ENCODE results near the gene WIPF3. TPM values are rescaled to one million over a fixed set of nuclear protein-coding genes. Genes with fewer than 3 reads are reported as not detected.

Gene WIPF3
- total RNA-seq, 1 donor from 2014 or later: 11.2 TPM

DNA sequence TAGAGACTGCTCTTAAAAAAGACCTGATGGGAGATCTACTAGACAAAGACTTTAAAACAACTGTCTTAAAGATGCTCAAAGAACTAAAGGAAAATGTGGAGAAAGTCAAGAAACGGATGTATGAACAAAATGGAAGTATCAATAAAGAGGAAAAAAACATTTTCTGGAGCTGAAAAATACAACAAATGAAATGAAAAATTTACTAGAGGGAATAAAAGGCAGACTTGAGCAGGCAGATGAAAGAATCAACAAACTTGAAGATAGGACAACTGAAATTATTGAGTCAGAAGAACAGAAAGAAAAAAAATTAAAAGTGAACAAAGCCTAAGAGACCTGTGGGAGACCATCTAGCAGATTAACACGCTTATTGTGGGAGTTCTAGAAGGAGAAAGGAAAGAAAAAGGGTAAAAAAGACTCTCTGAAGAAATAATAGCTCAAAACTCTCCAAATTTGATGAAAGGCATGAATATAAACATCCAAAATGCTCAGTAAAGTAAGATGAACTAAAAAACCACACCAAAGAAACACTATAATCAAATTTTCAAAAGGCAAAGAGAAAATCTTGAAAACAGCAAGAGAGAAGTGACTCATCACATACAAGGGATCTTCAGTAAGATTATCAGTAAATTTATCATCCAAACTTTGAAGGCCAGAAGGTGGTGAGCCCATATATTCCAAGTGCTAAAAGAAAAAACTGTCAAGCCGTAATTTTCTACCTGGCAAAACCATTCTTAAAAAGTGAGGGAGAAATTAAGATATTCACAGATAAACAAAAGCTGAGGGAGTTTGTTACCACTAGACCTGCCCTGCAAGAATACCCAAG lies 100.1 kb downstream of the WIPF3 start:
- no peak for DNase-seq (ENCODE audit: low spot score)

DNA sequence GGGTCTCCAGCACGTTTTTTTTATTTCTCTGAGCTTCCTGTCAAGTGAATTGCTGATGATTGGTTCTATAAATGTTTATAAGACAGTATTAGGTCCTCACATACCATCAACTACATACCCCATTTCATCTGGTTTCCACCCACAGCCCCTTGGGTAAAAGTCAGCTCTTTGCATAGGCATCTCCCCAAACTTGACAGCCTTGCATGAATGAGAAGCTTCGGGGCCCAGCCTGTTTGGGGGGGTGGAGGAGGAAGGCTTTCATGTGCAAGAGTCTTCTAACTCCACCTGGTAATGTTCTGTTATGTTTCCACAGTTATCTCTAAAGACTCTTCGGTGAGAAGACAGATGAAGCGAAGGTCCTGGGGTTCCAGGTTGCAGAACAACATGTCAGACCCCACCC lies 107.9 kb downstream of the WIPF3 start:
- no peak for DNase-seq (ENCODE audit: low spot score)

DNA sequence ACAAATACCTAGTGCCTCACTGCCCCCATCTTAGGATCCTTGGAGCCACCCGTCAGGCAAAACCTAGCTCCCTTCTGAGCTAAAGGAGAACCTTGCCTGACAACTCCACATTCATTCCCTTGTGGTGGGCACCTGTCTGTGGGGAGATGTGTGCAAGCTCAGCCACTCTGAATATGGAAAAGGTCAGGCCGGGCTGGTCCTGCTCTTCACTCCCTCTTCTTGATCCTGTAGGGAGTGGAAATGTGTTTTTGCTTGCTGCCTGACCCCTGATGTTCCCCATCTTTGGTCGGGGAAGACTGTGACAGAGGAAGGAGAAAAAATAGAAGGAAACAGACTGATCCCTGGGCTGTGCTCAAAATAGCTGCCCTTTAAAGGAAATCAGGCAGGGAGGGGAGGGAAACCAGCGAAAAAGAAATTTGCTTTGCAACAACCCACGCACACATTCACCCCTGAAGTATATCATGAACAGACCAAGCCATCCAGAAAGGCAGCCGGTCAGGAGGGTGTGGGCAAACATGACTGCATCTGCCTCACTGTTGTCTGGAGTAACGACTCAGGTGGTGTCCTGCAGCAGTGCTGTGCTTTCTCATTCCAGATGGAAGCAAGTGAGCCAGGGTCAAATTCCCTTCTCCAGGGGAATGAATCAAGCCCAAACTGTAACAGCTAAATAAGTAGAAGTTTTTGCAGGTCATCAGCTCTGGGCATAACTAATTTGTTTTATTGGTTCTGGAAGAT lies 109.3 kb downstream of the WIPF3 start:
- no peak for DNase-seq (ENCODE audit: low spot score)

DNA sequence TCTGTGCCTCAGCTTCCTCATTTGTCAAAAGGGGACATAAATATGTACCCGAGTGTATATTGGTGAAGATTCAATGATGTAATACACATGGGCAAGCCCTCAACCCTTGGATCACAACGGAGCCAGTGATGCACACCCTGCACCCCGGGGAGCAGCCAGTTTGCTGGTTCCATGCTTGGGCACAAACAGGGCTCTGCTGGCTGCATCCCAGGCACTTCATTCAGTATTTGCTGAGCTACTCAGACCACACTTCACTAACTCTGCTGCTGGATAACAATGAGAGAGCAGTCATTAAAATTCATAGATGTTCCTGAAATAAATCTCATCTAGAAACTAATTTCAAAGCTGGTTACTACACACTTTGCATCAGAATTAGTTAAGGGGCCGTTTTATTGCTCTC lies 111.3 kb downstream of the WIPF3 start:
- DNase-seq (ENCODE audit: low spot score): no peak

DNA sequence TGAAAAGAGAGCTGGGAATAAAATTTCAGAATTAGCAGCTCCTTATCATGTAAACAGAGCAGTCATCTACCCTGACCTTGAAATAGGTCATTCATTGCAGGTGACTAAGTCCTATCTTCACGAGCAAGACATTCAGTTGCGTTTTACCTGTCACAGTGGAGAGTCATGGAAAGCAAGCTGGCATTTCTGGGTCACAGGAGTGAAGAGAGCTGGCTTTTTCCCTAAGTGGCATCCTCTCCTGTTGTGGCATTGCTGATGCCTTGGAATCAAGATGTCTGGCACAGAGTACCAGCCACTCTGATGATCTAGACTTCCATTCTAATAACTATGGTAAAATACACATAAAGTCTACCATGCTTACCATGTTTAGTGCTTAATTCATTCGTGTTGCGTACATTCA lies 112.5 kb downstream of the WIPF3 start:
- no peak for DNase-seq (ENCODE audit: low spot score)

DNA sequence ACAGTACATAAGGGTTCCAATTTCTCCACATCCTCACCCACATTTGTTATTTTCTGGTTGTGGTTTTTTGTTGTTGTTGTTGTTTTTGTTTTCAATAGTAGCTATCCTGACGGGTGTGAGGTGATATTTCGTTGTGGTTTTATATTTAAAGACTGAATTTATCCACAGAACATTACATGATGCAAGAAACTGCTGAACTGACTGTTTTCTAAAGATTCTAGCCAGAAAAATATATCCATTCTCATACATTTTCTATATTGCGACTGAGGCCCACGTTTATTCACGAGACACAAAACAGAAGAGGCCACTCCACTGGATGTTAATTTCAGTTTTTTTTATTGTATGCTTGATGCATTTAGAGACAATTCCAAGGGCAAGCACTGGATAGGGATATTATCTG lies 113.5 kb downstream of the WIPF3 start:
- DNase-seq (ENCODE audit: low spot score): no peak

DNA sequence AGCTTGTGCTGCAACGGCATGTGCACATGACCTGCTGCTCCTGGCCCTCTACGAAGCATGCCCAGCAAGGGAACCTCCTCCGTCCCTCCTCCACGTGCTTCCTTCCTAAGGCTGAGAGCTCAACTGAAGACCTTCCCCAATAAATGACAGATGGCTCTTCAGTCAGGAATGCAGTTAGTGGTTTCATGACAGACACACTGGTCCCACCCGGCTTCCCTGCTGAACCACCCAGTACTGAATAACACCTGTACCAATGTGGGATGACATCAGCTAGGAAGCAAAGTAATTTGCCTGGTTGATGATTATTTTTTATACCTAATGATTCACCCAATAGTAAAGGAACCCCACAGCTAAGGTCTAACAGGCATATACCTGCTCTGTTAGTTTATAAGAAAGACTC lies 114.2 kb downstream of the WIPF3 start:
- DNase-seq (ENCODE audit: low spot score): no peak

DNA sequence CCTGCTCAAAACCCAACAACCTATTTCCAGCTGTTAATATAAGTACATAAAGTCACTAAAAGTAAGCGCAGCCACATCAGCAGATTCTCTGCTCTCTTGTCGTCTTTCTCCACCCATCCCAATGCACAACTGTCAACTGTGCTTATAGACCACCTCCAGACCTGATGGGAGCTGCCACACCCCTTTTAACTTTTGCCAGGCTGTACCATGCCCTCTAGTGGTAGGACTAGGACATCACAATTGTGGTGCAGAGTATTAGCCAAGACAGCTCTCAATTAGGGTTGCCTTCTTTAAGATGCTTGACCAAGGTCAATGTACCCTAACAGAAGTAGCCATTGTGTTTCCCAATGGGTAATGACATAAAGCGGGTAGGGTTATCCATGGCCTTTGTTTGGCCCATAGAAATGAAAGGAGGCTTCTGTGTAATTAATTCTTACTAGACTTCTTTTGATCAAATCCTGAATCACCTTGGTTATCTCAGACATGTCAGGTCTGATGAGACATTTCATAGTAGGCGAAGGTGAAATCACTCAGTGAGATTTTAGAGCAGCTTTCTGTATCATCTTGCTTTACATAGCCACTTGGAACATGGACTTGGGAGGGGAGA lies 115.2 kb downstream of the WIPF3 start:
- DNase-seq (ENCODE audit: low spot score): peak; percentile 33

DNA sequence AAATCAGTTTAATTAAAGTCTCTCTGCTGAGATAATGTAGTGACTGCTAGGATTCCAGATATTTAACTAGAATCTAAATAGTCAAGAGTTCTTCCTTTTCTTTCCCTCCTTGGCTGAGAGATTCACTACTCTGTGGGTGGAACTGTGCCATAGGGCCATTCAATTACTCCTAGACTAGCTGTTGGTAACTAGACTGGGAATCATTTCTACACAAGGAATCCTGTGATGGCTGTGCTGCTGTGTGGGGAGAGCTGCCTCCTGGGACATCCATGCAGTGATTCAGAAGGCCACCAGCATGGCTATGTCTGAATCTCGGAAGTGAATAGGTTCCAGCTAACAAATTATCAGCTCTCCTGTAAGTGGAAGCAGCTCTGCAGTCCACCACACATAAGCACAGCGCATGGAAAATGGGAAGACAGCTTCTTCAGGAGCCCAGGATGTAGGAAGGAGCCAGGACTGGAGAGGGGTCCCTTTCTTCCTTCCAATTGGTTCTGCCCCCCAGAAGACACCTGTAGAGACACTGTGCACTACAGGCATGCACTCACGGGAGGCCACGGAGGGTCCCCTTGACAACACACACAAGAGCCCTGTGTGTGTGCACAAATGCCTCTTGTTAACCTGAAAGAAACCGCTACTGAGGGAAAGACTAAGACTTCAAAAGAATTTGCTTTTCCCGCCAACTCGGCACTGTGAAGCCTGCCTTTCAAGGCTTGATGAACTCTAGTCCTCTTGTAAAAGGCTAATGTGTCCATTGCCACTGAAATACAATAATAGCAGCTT lies 116.8 kb downstream of the WIPF3 start:
- no peak for DNase-seq (ENCODE audit: low spot score)

DNA sequence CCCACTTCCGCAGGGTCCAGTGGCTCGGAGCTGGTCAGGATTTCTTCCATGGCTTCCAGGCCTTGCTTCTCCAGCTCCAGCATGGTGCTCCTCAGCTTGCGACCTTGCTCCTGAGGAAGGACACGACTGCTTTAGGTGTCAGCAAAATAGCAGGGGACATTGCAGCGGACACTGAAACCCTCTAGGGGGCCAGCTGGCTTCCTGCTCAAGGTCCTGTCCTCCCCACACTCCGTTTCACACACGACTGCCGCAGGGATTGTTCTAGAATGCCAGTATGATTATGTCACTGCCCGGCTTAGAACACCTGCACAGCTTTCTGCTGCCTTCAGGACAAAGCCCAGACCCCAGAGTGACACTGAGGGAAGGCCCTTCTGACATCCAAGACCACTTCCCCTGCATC lies 117.7 kb downstream of the WIPF3 start:
- no peak for DNase-seq (ENCODE audit: low spot score)

DNA sequence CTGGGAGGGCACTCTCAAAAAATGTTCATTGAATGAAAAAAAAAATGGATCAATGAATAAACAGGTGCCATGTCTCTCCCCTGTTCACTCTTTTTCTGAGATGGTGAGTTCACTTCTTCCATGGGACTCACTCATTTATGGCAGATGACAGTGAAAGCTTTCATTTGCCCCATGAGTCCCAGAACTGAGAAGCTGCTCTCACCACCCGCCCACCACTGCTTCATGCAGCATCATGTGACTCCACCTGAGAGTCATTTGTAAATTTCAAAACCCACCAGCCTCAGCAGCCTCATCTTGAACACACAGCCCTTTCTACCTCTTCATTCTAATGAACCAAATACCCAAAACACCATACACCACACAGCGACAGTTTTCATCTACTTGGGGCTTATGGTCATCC lies 118.4 kb downstream of the WIPF3 start:
- no peak for DNase-seq (ENCODE audit: low spot score)

DNA sequence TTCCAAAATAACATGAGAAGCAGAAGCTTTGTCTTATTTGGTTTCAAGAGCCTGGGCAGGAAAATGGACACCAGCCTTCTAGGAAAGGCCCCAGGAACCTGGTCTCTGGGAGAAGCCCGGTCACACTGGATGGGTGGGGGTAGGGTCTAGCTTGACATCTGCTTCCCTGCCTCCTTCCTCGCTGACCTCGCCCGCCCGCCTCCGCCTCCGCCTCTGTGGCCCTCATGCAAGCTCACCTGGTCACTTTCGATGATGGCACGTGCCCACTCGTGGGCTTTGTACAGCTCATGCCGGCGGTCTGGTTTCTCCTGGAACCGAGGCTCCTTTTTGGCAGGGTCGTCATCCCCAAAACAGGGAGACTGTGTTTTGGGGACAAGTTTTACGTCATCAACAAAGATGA lies 119.9 kb downstream of the WIPF3 start:
- DNase-seq (ENCODE audit: low spot score): no peak

DNA sequence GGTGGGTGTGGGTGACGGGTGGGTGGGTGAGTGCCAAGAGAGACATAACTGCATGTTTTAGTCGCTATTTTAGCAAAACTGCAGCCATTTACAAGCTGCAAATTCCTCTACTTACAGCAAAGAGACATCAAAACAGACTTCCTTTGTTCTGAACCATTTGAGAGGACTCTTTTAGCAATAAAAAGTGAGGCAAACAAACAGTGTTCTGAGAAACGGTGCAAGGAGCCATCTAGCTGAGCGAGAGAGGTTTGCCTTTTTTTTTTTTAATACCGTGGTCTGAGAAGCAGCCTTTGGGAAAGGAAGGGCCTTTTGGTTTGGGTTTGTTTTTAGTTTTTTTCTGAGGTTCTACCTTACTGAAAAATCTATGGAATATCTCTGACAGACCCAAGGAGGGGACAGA lies 120.4 kb downstream of the WIPF3 start:
- DNase-seq (ENCODE audit: low spot score): no peak

DNA sequence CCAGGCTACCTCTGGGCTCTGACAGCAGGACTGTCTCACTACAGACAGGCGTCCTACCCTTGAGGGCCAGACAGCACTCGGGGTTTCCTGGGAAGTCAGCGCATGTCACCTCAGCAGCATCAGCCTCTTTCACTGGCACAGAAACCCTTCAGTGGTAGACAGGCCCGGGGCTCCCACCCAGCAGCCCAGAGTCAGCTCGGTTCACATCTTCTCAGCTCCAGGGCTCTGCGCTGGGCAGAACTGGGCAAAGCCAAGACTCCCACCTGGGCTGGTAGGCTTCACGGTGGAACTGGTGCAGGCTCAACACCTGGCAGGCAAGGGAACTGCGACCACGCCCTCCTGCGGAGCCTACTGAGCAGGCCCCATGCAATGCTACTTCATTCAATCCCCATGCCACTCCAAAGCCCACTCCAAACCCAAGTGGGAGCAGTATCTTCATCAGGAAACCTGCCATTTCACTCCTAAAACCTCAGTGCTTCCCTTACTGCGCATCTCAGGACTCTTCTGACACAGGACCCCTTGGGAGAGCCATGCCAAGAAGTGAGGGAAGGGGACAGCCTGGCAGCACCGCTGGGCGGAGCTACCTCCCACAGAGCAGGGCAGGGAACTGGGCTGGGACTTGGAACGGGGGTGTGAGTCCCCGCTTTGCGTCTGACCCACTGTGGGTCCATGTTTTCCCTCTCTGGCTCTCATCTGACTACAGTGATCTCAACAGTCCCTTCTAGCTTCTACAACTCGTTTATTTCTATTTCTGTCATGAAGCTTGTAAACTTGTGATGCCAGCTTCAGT lies 122.9 kb downstream of the WIPF3 start:
- no peak for DNase-seq (ENCODE audit: low spot score)

DNA sequence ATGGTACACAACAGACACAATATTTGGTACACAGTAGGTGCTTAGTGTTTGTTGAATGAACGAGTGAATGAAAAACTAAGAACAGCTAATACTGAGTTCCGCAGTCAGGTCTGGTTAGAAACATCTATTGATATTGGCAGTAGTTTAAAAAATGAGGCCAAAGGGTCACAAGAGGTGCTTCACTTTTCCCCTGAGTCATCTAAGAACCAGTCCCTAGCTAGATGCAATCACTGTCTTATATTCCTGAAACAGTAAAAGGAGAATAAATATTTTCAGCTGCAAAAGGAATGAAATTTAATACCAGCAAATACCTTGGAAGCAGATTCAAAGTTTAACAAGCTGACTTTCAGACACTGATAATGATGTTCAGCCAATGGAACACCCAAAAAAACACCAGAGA lies 128.8 kb downstream of the WIPF3 start:
- DNase-seq (ENCODE audit: low spot score): no peak

DNA sequence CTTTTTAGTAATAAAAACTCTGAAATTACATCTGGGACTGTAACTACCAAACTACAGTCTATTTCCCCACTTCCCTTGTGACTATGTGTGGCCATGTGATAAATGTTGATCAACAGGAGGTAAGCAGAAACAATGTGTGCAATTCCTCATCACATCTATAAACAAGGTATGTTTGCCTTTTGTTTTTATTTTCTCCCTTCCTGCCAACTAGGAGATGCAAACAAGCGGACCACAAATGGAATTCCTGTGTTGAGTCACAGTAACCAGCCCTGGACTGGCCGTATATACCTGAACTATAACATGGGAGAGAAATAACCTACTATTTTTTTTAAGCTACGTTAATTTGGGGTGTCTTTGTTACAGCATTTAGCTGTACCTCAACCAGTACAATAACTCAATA lies 130.8 kb downstream of the WIPF3 start:
- no peak for DNase-seq (ENCODE audit: low spot score)

DNA sequence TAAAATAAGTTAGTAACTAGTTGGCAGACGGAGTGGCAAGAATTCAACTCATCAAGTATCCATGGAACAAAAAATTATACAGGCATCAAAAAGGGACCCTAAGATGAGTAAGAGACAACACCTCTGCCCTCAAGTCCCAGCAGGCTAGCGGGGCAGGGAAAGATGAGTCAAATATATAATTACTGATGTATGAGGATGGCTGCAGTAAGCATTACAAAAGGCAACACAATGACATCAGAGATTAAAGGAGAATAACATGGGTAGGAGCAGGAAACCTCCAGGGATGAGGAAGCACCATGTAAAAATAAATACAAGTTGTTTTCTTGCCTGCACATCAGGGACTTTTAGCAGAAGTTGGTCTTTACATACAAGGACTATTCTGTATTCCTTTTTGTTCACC lies 133.9 kb downstream of the WIPF3 start:
- no peak for DNase-seq (ENCODE audit: low spot score)

DNA sequence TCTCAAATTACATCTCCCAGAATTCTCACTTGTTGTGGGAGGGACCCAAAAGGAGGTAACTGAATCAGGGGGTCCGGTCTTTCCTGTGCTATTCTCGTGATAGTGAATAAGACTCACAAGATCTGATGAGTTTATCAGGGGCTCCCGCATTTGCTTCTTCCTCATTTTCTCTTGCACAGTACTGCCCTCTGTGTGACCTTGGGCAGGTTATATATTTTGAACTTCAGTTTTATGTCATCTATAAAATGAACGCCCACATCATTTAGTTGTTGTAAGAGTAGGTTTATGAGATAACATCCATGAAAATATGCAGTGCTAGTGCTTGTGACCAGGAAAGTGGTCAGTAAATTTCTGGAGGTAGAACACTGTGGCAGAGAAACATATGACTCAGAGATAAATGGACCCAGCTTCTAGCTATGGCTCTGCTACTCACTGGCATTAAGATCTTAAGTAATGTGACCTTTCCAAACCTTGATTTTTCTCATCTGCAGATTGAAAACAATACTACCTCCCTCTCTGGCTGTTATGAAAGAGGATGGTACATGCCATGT lies 139.0 kb downstream of the WIPF3 start:
- no peak for DNase-seq (ENCODE audit: low spot score)

DNA sequence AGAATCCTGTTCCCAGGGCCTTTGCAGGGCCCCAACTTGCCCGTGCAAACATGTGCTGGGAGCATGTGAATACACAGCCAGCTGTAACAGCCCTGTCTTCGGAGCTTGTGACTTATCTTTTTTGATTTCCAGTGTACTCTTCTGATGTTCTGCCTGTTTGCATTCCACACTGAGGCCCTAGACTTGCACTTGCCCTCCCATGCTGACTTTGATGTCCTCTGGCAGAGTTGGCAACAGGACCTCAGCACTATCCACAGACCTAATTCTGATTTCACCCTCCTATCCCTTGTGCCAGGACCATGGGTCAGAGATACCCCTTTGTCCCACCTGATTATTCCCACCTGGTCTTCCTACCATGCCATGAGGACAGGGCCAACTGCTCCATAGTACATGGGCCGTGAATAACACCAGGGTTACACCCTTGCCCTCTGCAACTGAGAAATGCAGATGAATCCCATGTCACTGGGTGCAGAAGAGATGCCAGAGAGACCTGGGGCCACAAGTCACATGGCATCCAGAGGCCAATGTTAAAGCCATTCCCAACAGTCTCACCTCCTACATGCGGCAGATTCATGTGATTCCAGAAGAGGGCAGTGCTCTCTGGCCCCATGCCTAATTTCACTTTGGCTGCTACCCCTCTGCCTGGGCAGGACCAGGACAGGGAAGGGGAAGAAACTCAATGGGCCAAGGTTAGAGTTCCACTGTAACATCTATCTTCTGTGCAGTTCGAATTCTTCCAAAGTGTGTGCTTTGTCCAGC lies 140.3 kb downstream of the WIPF3 start:
- DNase-seq (ENCODE audit: low spot score): no peak

DNA sequence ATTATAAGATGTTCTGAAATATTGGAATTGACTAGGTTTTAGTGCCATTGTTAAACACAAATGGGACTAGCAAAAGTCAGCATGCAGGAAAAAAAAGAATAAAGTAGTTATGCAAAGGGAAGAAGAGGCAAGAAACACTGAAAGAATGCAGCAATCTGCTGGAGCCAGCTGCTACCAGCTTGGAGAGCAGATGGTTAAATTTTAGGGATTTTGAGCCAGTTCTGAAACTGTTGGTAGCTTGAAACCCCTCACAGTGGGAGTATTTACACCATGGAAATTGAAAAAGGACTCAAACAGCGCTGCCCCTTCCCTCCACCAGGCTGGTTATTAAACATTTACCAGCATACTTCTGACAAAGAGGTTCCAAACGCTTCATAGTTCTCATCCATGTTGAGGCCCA lies 142.3 kb downstream of the WIPF3 start:
- DNase-seq (ENCODE audit: low spot score): no peak
